ENCODE data around the gene MCF2L2. TPM values are rescaled to one million over a fixed set of nuclear protein-coding genes. Genes with fewer than 3 reads are reported as not detected.

The MCF2L2 gene
- total and polyA plus RNA-seq, 2 of the 13 experiments (the other 11 are each of a cell fraction or from before 2014, with no cell fraction given): not detected

- no peak for TF ChIP-seq ZGPAT (CRISPR knock-in tag; IDR thresholded peaks at IDR 0.05)
- TF ChIP-seq ZNF703 (CRISPR knock-in tag; IDR thresholded peaks at IDR 0.05; ENCODE audit: borderline replicate concordance): no peak
These were observed 116.0 kb downstream of the MCF2L2 start (continued) for GRCh38 chr3:183312433-183312832.

- H2AFZ ChIP-seq (ENCODE audit: low read length): no peak overlapping the region
- intact Hi-C loops (cut with micrococcal nuclease; ENCODE audit: unreplicated experiment) (no loop called here), in situ Hi-C loops (cut with HindIII; ENCODE audit: extremely low pct_ligation_motif_present, low pct_unique_long_range_greater_than_20kb) (no loop called here)
- H3K4me3 ChIP-seq (replicated peaks in 1 of 3; ENCODE audit: insufficient read depth in 1 of 3, low read depth in 2 of 3, low read length in 3 of 3): no peak overlapping the region
- H3K4me2 ChIP-seq (ENCODE audit: low read depth, low read length): no peak overlapping the region
- H3K27me3 ChIP-seq (ENCODE audit: control insufficient read depth in 1 of 2, insufficient read depth in 2 of 2, low read length in 2 of 2): peaks cover 2 to 13% of the 10 kb centered on the region in 2 experiments; a peak in 2 of 5 replicates
- no peak for FAIRE-seq
- no peaks in the 10 kb centered on the region for H3K9me3 ChIP-seq (ENCODE audit: low read length)
- CTCF ChIA-PET (ENCODE audit: low intra/inter-chr PET ratio, low total read pairs): no interaction called here
- WGBS (ENCODE audit: low lambda C conversion rate): 54% methylated on average over 3 of the region's 3 CpGs
- no TSS peak for BruUV-seq (replicated peaks)
- H3K4me1 ChIP-seq (ENCODE audit: insufficient read depth, low read length): peaks cover 11% of the 10 kb centered on the region
- H3K27ac ChIP-seq (ENCODE audit: extremely low read length, insufficient read depth, low read length): no peak overlapping the region
- DNase-seq (ENCODE audit: low spot score): no peak
- H3K9ac ChIP-seq (ENCODE audit: insufficient read depth, low read depth, low read length): no peak overlapping the region
- no peaks in the 10 kb centered on the region for H3K79me2 ChIP-seq (ENCODE audit: insufficient read depth, low read length)
- POLR2A ChIA-PET: no interaction called here
- H4K20me1 ChIP-seq (ENCODE audit: insufficient read depth, low read length): no peaks in the 10 kb centered on the region
- ATAC-seq: no peak
- TF ChIP-seq NR2F1 (CRISPR knock-in tag; IDR thresholded peaks at IDR 0.05): no peak
- no peak for TF ChIP-seq ZNF350 (CRISPR knock-in tag; IDR thresholded peaks at IDR 0.05; ENCODE audit: borderline replicate concordance, low read depth)
- no peak for TF ChIP-seq CCAR2 (optimal IDR thresholded peaks at IDR 0.05; ENCODE audit: low read depth, low read length)
- TF ChIP-seq ETV6 (CRISPR knock-in tag; conservative IDR thresholded peaks at IDR 0.05): no peak
- TF ChIP-seq POGK (CRISPR knock-in tag; conservative IDR thresholded peaks at IDR 0.05): no peak
- TF ChIP-seq TEF (CRISPR knock-in tag; IDR thresholded peaks at IDR 0.05): no peak
- TF ChIP-seq AHDC1 (CRISPR knock-in tag; IDR thresholded peaks at IDR 0.05; ENCODE audit: borderline replicate concordance): no peak
- TF ChIP-seq ZNF550 (CRISPR knock-in tag; IDR thresholded peaks at IDR 0.05; ENCODE audit: borderline replicate concordance): no peak
- no peak for TF ChIP-seq REL (CRISPR knock-in tag; conservative IDR thresholded peaks at IDR 0.05)
- TF ChIP-seq ZNF20 (CRISPR knock-in tag; IDR thresholded peaks at IDR 0.05): no peak
- no peaks in the 10 kb centered on the region for H3K36me3 ChIP-seq (replicated peaks in 1 of 2; ENCODE audit: control insufficient read depth in 1 of 2, insufficient read depth in 2 of 2, low read length in 2 of 2)
These were observed 117.5 kb downstream of the MCF2L2 start for GRCh38 chr3:183310936-183311335.

Measured in HepG2 (cell line).